ENCODE results near the gene UMODL1.

GRCh38 chr21:42148097-42148496, 77.0 kb downstream of the UMODL1 start:
- no peak for TF ChIP-seq CUX1 (IDR thresholded peaks at IDR 0.05; ENCODE audit: insufficient replicate concordance, low read depth, low read length)
- no peak for TF ChIP-seq EZH2 (IDR thresholded peaks at IDR 0.05; ENCODE audit: borderline replicate concordance, control insufficient read depth, low read depth, low read length)
- TF ChIP-seq EED (IDR thresholded peaks at IDR 0.05; ENCODE audit: low read depth), result no peak

Measured in GM12878 (cell line).